SK-N-SH (cell line): ENCODE data around the gene COQ8B.

Source experiments
- CTCF ChIP-seq: fragments of 200-600 bp; sonication (generic); IDR thresholded peaks from 2 replicates; pipeline ENCODE4 v1.6.1; 2017; ENCODE audit warnings: antibody characterized with exemption, mild to moderate bottlenecking, moderate library complexity
- ELF1 ChIP-seq: IDR thresholded peaks from 2 replicates; pipeline ENCODE4 v1.4.0; 2012
- EP300 ChIP-seq, 2 experiments: IDR thresholded peaks; 2 replicates each; pipeline versions ENCODE4 v1.4.0 to v1.6.1; 2012; ENCODE audit warnings: borderline replicate concordance in 1 of 2, low read depth in 1 of 2, low read length in 1 of 2
- GABPA ChIP-seq: IDR thresholded peaks from 2 replicates; pipeline ENCODE4 v1.4.0; 2012; ENCODE audit warnings: low read depth, mild to moderate bottlenecking
- JUND ChIP-seq: IDR thresholded peaks from 2 replicates; pipeline ENCODE4 v1.4.0; 2012
- PBX3 ChIP-seq: IDR thresholded peaks from 2 replicates; pipeline ENCODE4; 2012
- POLR2AphosphoS5 ChIP-seq: IDR thresholded peaks from 2 replicates; pipeline ENCODE4 v1.6.1; 2012; ENCODE audit warnings: low read depth, low read length
- RAD21 ChIP-seq: IDR thresholded peaks from 2 replicates; pipeline ENCODE4 v1.6.1; 2012; ENCODE audit warnings: mild to moderate bottlenecking, low read length
- RFX5 ChIP-seq: IDR thresholded peaks from 2 replicates; pipeline ENCODE4 v1.6.1; 2012; ENCODE audit warnings: mild to moderate bottlenecking, improper control_type of control experiment, low read length
- RXRA ChIP-seq: IDR thresholded peaks from 2 replicates; pipeline ENCODE4 v1.4.0; 2012; ENCODE audit warnings: low read depth, mild to moderate bottlenecking, borderline replicate concordance
- SIN3A ChIP-seq: IDR thresholded peaks from 2 replicates; pipeline ENCODE4 v1.6.1; 2012; ENCODE audit warnings: low read depth, mild to moderate bottlenecking, low read length, moderate library complexity, borderline replicate concordance
- YY1 ChIP-seq: IDR thresholded peaks from 2 replicates; pipeline ENCODE4 v1.4.0; 2012; ENCODE audit warnings: low read depth, mild to moderate bottlenecking

GRCh38 chr19:40719414-40719894 is 2.8 kb upstream of the COQ8B start:
- TF ChIP-seq RAD21 (no peak), JUND (no peak), GABPA (no peak), CTCF (no peak), PBX3 (no peak), RFX5 (no peak), POLR2AphosphoS5 (no peak), RXRA (no peak), ELF1 (no peak), YY1 (no peak), SIN3A (no peak), EP300 (IDR thresholded peaks at IDR 0.05; ENCODE audit: borderline replicate concordance in 1 of 2, low read depth in 1 of 2, low read length in 1 of 2) (no peak)
